OCI-LY7 (cell line): Measurements from ENCODE around the gene MON1B. TPM values are rescaled to one million over a fixed set of nuclear protein-coding genes. Genes with fewer than 3 reads are reported as not detected.

Experiments used
- BruUV-seq: library from RNA; stranded (reverse); fragments of 400-500 nt; replicated peaks from 2 replicates; lab custom pipeline; 2021; lab: Mats Ljungman, UMichigan
- CTCF ChIA-PET: fragments of 300-600 bp; sonication (Branson Sonifier 250); formaldehyde crosslinking; loops from one replicate; lab custom pipeline; 2022; ENCODE audit warnings: antibody characterized with exemption; ENCODE audit not compliant: unreplicated experiment; lab: Charles Lee
- POLR2A ChIA-PET: fragments of 300-600 bp; sonication (Branson Sonifier 250); formaldehyde crosslinking; loops from one replicate; lab custom pipeline; 2022; ENCODE audit warnings: antibody characterized with exemption; lab: Charles Lee
- DNase-seq: peaks from one replicate; pipeline ENCODE4 v3.0.0-alpha.2; 2015; ENCODE audit warnings: low spot score
- H2AFZ ChIP-seq: fragments of 200-600 bp; sonication (generic), shearing (Covaris generic); 2 replicates; pipeline ENCODE4 v1.6.1; 2014; ENCODE audit warnings: mild to moderate bottlenecking, antibody characterized with exemption, low read length, moderate library complexity
- H3K27ac ChIP-seq: fragments of 200-600 bp; sonication (generic); 2 replicates; pipeline ENCODE4 v1.5.1; 2014; ENCODE audit warnings: mixed run types, low read depth, mild to moderate bottlenecking, moderate library complexity, low read length, inconsistent platforms; ENCODE audit not compliant: poor library complexity, severe bottlenecking
- H3K36me3 ChIP-seq: fragments of 200-600 bp; sonication (generic); 2 replicates; pipeline ENCODE4 v1.6.1; 2014; ENCODE audit warnings: mild to moderate bottlenecking, antibody characterized with exemption, low read length, moderate library complexity, mixed read lengths; ENCODE audit not compliant: insufficient read depth
- H3K4me1 ChIP-seq: fragments of 200-600 bp; sonication (generic); 2 replicates; pipeline ENCODE4 v1.5.1; 2014; ENCODE audit warnings: mild to moderate bottlenecking, low read length; ENCODE audit not compliant: insufficient read depth, poor library complexity, severe bottlenecking
- H3K4me2 ChIP-seq: fragments of 200-600 bp; sonication (generic); 2 replicates; pipeline ENCODE4 v1.6.1; 2014; ENCODE audit warnings: mild to moderate bottlenecking, low read length
- H3K4me3 ChIP-seq: fragments of 200-600 bp; sonication (generic); 2 replicates; pipeline ENCODE4 v1.5.1; 2014; ENCODE audit warnings: mild to moderate bottlenecking, low read depth, low read length; ENCODE audit not compliant: poor library complexity, severe bottlenecking
- H3K79me2 ChIP-seq: fragments of 200-600 bp; sonication (generic); 2 replicates; pipeline ENCODE4 v1.6.1; 2016; ENCODE audit warnings: low read depth, mild to moderate bottlenecking, low read length, moderate library complexity, mixed read lengths; ENCODE audit not compliant: insufficient read depth
- H3K9me2 ChIP-seq: fragments of 200-600 bp; sonication (generic); 2 replicates; pipeline ENCODE4 v1.6.1; 2016; ENCODE audit warnings: mild to moderate bottlenecking, low read length, mixed read lengths; ENCODE audit not compliant: insufficient read depth
- H3K9me3 ChIP-seq: fragments of 200-600 bp; sonication (generic); 2 replicates; pipeline ENCODE4 v1.6.1; 2014; ENCODE audit warnings: mild to moderate bottlenecking, mixed run types, low read length, mixed read lengths
- H4K20me1 ChIP-seq: fragments of 200-600 bp; sonication (generic); 2 replicates; pipeline ENCODE4 v1.6.1; 2014; ENCODE audit warnings: mild to moderate bottlenecking, antibody characterized with exemption, low read length, moderate library complexity, mixed read lengths; ENCODE audit not compliant: insufficient read depth
- EZH2phosphoT487 ChIP-seq: fragments of 200-600 bp; sonication (generic); IDR thresholded peaks from 2 replicates; pipeline ENCODE4 v1.6.1; 2018; ENCODE audit warnings: low read depth, borderline replicate concordance, mild to moderate bottlenecking, mixed run types, antibody characterized with exemption, low read length, moderate library complexity, mixed read lengths
- intact Hi-C: fragments of 100-400 bp; cut with micrococcal nuclease; formaldehyde crosslinking; loops from one replicate; pipeline ENCODE4 v1.10.0; 2022; ENCODE audit not compliant: unreplicated experiment
- total RNA-seq, 2 experiments: library from RNA; depleted of rRNA in 1 of 2; stranded (reverse); fragments of >200 nt in 1 of 2; shearing (Covaris generic) in 1 of 2; gene quantifications; 2 replicates each; pipeline ENCODE4 v1.2.3, GENCODE V29; 2014 to 2022
- TF ChIP-seq, protein P1 (sequence below): fragments of 200-600 bp; sonication (generic); conservative IDR thresholded peaks from 2 replicates; pipeline ENCODE4 v1.5.1; 2014; ENCODE audit warnings: mild to moderate bottlenecking, antibody characterized with exemption, low read length, moderate library complexity, mixed read lengths

The MON1B gene
- total RNA-seq, 2 experiments from 2014 or later, result 20.4 to 72.7 TPM

- DNase-seq, result no peak
- no peaks in the 10 kb centered on the region for H4K20me1 ChIP-seq
- ChIA-PET POLR2A (no interaction called here), CTCF (no interaction called here)
- no peak overlapping the region for H3K4me3 ChIP-seq
- no peak overlapping the region for H3K4me2 ChIP-seq
- intact Hi-C loops, result loop anchor here (1.0 to 10.0 kb wide), 4 partner anchors 126 to 894 kb away; partner anchors contain the start of gene CNTNAP4
- H3K9me3 ChIP-seq, result no peaks in the 10 kb centered on the region
- no peaks in the 10 kb centered on the region for H3K36me3 ChIP-seq
- H3K4me1 ChIP-seq, result peaks cover 5% of the 10 kb centered on the region
- H3K79me2 ChIP-seq, result no peaks in the 10 kb centered on the region
- no peak overlapping the region for H3K27ac ChIP-seq
- H2AFZ ChIP-seq, result no peak overlapping the region
- BruUV-seq, result no TSS peak
- no peaks in the 10 kb centered on the region for H3K9me2 ChIP-seq
- TF ChIP-seq, protein P1, sequence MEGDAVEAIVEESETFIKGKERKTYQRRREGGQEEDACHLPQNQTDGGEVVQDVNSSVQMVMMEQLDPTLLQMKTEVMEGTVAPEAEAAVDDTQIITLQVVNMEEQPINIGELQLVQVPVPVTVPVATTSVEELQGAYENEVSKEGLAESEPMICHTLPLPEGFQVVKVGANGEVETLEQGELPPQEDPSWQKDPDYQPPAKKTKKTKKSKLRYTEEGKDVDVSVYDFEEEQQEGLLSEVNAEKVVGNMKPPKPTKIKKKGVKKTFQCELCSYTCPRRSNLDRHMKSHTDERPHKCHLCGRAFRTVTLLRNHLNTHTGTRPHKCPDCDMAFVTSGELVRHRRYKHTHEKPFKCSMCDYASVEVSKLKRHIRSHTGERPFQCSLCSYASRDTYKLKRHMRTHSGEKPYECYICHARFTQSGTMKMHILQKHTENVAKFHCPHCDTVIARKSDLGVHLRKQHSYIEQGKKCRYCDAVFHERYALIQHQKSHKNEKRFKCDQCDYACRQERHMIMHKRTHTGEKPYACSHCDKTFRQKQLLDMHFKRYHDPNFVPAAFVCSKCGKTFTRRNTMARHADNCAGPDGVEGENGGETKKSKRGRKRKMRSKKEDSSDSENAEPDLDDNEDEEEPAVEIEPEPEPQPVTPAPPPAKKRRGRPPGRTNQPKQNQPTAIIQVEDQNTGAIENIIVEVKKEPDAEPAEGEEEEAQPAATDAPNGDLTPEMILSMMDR, result no peak
- no peak for TF ChIP-seq EZH2phosphoT487
Measured at GRCh38 chr16:77168901-77169300, 22.1 kb upstream of the MON1B start.

- CTCF ChIA-PET, result interaction anchor here (0.6 kb wide), 1 partner anchor 87 kb away, joined by 4 read pairs; no protein-coding TSS in a partner anchor
Measured at GRCh38 chr16:77169650-77170236, 21.2 kb upstream of the MON1B start.

More at GRCh38 chr16:77169650-77170236, 21.2 kb upstream of the MON1B start:
- Histone ChIP-seq H3K27ac (no peak overlapping the region), H3K36me3 (no peaks in the 10 kb centered on the region), H2AFZ (no peak overlapping the region), H4K20me1 (no peaks in the 10 kb centered on the region), H3K79me2 (no peaks in the 10 kb centered on the region), H3K9me2 (no peaks in the 10 kb centered on the region), H3K4me1 (peaks cover 5% of the 10 kb centered on the region), H3K4me2 (no peak overlapping the region), H3K9me3 (no peaks in the 10 kb centered on the region), H3K4me3 (no peak overlapping the region)
- peak; percentile 65 for DNase-seq
- BruUV-seq, result no TSS peak
- POLR2A ChIA-PET, result interaction anchor here (0.6 to 0.7 kb wide), 4 partner anchors 49 to 667 kb away, joined by 3 to 5 read pairs (median 3); no protein-coding TSS in a partner anchor
- intact Hi-C loops, result loop anchor here (1.0 to 10.0 kb wide), 5 partner anchors 126 to 1382 kb away; partner anchors contain the start of gene CNTNAP4
- TF ChIP-seq EZH2phosphoT487, result no peak
- TF ChIP-seq, protein P1, result peak; percentile 91
